ENCODE results near the gene ADAMTS17. TPM values are rescaled to one million over a fixed set of nuclear protein-coding genes. Genes with fewer than 3 reads are reported as not detected.

ADAMTS17 gene
- total RNA-seq, 1 donor from 2014 or later = 6.2 TPM

- Histone ChIP-seq H3K4me1 (no peaks in the 10 kb centered on the region), H3K9me3 (no peaks in the 10 kb centered on the region), H3K36me3 (no peaks in the 10 kb centered on the region), H3K4me3 (no peak overlapping the region), H3K27me3 (no peaks in the 10 kb centered on the region), H3K27ac (no peak overlapping the region)
- intact Hi-C loops (cut with DNase I) = no loop called here
- ATAC-seq (no peak), DNase-seq (no peak)
- no peak for TF ChIP-seq CTCF (IDR thresholded peaks at IDR 0.05)
Measured at GRCh38 chr15:100163961-100164360, 177.8 kb downstream of the ADAMTS17 start.

GRCh38 chr15:100160953-100161352, 180.8 kb downstream of the ADAMTS17 start:
- Histone ChIP-seq H3K36me3 (no peaks in the 10 kb centered on the region), H3K27me3 (no peaks in the 10 kb centered on the region), H3K4me3 (no peak overlapping the region), H3K27ac (no peak overlapping the region), H3K4me1 (no peaks in the 10 kb centered on the region), H3K9me3 (no peaks in the 10 kb centered on the region)
- no peak for TF ChIP-seq CTCF (IDR thresholded peaks at IDR 0.05)
- ATAC-seq (no peak), DNase-seq (no peak)
- intact Hi-C loops (cut with DNase I) = no loop called here

- no peak for DNase-seq
- Histone ChIP-seq H3K4me3 (no peak overlapping the region), H3K27ac (no peak overlapping the region), H3K4me1 (no peaks in the 10 kb centered on the region), H3K9me3 (no peaks in the 10 kb centered on the region), H3K36me3 (no peaks in the 10 kb centered on the region), H3K27me3 (no peaks in the 10 kb centered on the region)
- no peak for TF ChIP-seq CTCF (IDR thresholded peaks at IDR 0.05)
- intact Hi-C loops (cut with DNase I) = no loop called here
- ATAC-seq = no peak
Measured at GRCh38 chr15:100159436-100159835, 182.3 kb downstream of the ADAMTS17 start.

GRCh38 chr15:100158356-100158755, 183.4 kb downstream of the ADAMTS17 start:
- Histone ChIP-seq H3K27me3 (no peaks in the 10 kb centered on the region), H3K27ac (no peak overlapping the region), H3K4me3 (no peak overlapping the region), H3K4me1 (no peaks in the 10 kb centered on the region), H3K36me3 (no peaks in the 10 kb centered on the region), H3K9me3 (no peaks in the 10 kb centered on the region)
- ATAC-seq (no peak), DNase-seq (no peak)
- intact Hi-C loops (cut with DNase I) = no loop called here
- TF ChIP-seq CTCF (IDR thresholded peaks at IDR 0.05) = no peak

- H3K36me3 ChIP-seq = no peaks in the 10 kb centered on the region
- no peaks in the 10 kb centered on the region for H3K4me1 ChIP-seq
- intact Hi-C loops (cut with DNase I) = no loop called here
- no peaks in the 10 kb centered on the region for H3K9me3 ChIP-seq
- TF ChIP-seq CTCF (IDR thresholded peaks at IDR 0.05) = no peak
- ATAC-seq = no peak
- H3K27ac ChIP-seq = no peak overlapping the region
- H3K27me3 ChIP-seq = no peaks in the 10 kb centered on the region
- no peak overlapping the region for H3K4me3 ChIP-seq
- no peak for DNase-seq
Measured at GRCh38 chr15:100156201-100156600, 185.6 kb downstream of the ADAMTS17 start.

GRCh38 chr15:100154338-100154737, 187.4 kb downstream of the ADAMTS17 start:
- no peak for TF ChIP-seq CTCF (IDR thresholded peaks at IDR 0.05)
- Histone ChIP-seq H3K4me1 (no peaks in the 10 kb centered on the region), H3K27me3 (no peaks in the 10 kb centered on the region), H3K9me3 (no peaks in the 10 kb centered on the region), H3K36me3 (no peaks in the 10 kb centered on the region), H3K27ac (no peak overlapping the region), H3K4me3 (no peak overlapping the region)
- no peak for ATAC-seq
- intact Hi-C loops (cut with DNase I) = no loop called here
- no peak for DNase-seq
